Measurements from ENCODE around the gene BRWD1.
"Not testable (repeated sequence)": the region's sequence is repeated elsewhere in the genome, so short reads cannot be mapped to it uniquely, and the experiment has no call there.

The BRWD1 gene

GRCh38 chr21:39173716-39174680 lies 139.4 kb downstream of the BRWD1 start:
- peaks cover 59% of the 10 kb centered on the region for H3K36me3 ChIP-seq (ENCODE audit: control insufficient read depth, insufficient read depth, low read length)
- WGBS, 2 experiments (ENCODE audit: insufficient coverage in 2 of 2), result 100% methylated on average over 1 of the region's 3 CpGs; no CpG with 5 or more reads in 1 of the 2 experiments
- H3K4me3 ChIP-seq (ENCODE audit: extremely low read depth, insufficient read depth, low read length, poor library complexity, severe bottlenecking), result no peak overlapping the region
- no peaks in the 10 kb centered on the region for H3K4me1 ChIP-seq (ENCODE audit: control insufficient read depth, insufficient read depth, low read length, poor library complexity, severe bottlenecking)
- no peaks in the 10 kb centered on the region for H3K9me3 ChIP-seq (ENCODE audit: control insufficient read depth, low read length)
- no peak overlapping the region for H3K27ac ChIP-seq (ENCODE audit: low read depth, low read length, severe bottlenecking)

GRCh38 chr21:39169906-39170305 lies 143.5 kb downstream of the BRWD1 start:
- 100% methylated on average over 4 to 5 of the region's 5 CpGs for WGBS, 2 experiments (ENCODE audit: insufficient coverage in 2 of 2)
- H3K36me3 ChIP-seq (ENCODE audit: control insufficient read depth, insufficient read depth, low read length), result peaks cover 40% of the 10 kb centered on the region
- H3K4me3 ChIP-seq (ENCODE audit: extremely low read depth, insufficient read depth, low read length, poor library complexity, severe bottlenecking), result no peak overlapping the region
- H3K9me3 ChIP-seq (ENCODE audit: control insufficient read depth, low read length), result peaks cover 2% of the 10 kb centered on the region
- H3K4me1 ChIP-seq (ENCODE audit: control insufficient read depth, insufficient read depth, low read length, poor library complexity, severe bottlenecking), result no peaks in the 10 kb centered on the region
- no peak overlapping the region for H3K27ac ChIP-seq (ENCODE audit: low read depth, low read length, severe bottlenecking)

GRCh38 chr21:39168800-39169199 lies 144.6 kb downstream of the BRWD1 start:
- H3K36me3 ChIP-seq (ENCODE audit: control insufficient read depth, insufficient read depth, low read length), result peaks cover 33% of the 10 kb centered on the region
- WGBS, 2 experiments (ENCODE audit: insufficient coverage in 2 of 2), result no CpG with 5 or more reads among the region's 2 CpGs

GRCh38 chr21:39164523-39164922 lies 148.9 kb downstream of the BRWD1 start:
- H3K4me1 ChIP-seq (ENCODE audit: control insufficient read depth, insufficient read depth, low read length, poor library complexity, severe bottlenecking), result no peaks in the 10 kb centered on the region
- H3K4me3 ChIP-seq (ENCODE audit: extremely low read depth, insufficient read depth, low read length, poor library complexity, severe bottlenecking), result no peak overlapping the region
- peaks cover 5% of the 10 kb centered on the region for H3K36me3 ChIP-seq (ENCODE audit: control insufficient read depth, insufficient read depth, low read length)
- H3K27ac ChIP-seq (ENCODE audit: low read depth, low read length, severe bottlenecking), result no peak overlapping the region
- H3K9me3 ChIP-seq (ENCODE audit: control insufficient read depth, low read length), result peaks cover 11% of the 10 kb centered on the region
- 84 to 91% methylated on average over 2 of the region's 2 CpGs for WGBS, 2 experiments (ENCODE audit: insufficient coverage in 2 of 2)

More at GRCh38 chr21:39168800-39169199, 144.6 kb downstream of the BRWD1 start:
- Histone ChIP-seq H3K27ac (ENCODE audit: low read depth, low read length, severe bottlenecking) (no peak overlapping the region), H3K9me3 (ENCODE audit: control insufficient read depth, low read length) (peaks cover 11% of the 10 kb centered on the region), H3K4me1 (ENCODE audit: control insufficient read depth, insufficient read depth, low read length, poor library complexity, severe bottlenecking) (no peaks in the 10 kb centered on the region), H3K4me3 (ENCODE audit: extremely low read depth, insufficient read depth, low read length, poor library complexity, severe bottlenecking) (no peak overlapping the region)

- Histone ChIP-seq H3K9me3 (ENCODE audit: control insufficient read depth, low read length) (peaks cover 11% of the 10 kb centered on the region), H3K4me3 (ENCODE audit: extremely low read depth, insufficient read depth, low read length, poor library complexity, severe bottlenecking) (no peak overlapping the region), H3K4me1 (ENCODE audit: control insufficient read depth, insufficient read depth, low read length, poor library complexity, severe bottlenecking) (no peaks in the 10 kb centered on the region), H3K27ac (ENCODE audit: low read depth, low read length, severe bottlenecking) (no peak overlapping the region), H3K36me3 (ENCODE audit: control insufficient read depth, insufficient read depth, low read length) (no peaks in the 10 kb centered on the region)
- 50 to 75% methylated on average over 1 of the region's 3 CpGs for WGBS, 2 experiments (ENCODE audit: insufficient coverage in 2 of 2)
These were observed 152.4 kb downstream of the BRWD1 start for GRCh38 chr21:39161064-39161463.

GRCh38 chr21:39159342-39160063 lies 153.9 kb downstream of the BRWD1 start:
- Histone ChIP-seq H3K4me1 (ENCODE audit: control insufficient read depth, insufficient read depth, low read length, poor library complexity, severe bottlenecking) (no peaks in the 10 kb centered on the region), H3K9me3 (ENCODE audit: control insufficient read depth, low read length) (peaks cover 5% of the 10 kb centered on the region), H3K36me3 (ENCODE audit: control insufficient read depth, insufficient read depth, low read length) (no peaks in the 10 kb centered on the region), H3K27ac (ENCODE audit: low read depth, low read length, severe bottlenecking) (no peak overlapping the region), H3K4me3 (ENCODE audit: extremely low read depth, insufficient read depth, low read length, poor library complexity, severe bottlenecking) (no peak overlapping the region)
- 98 to 100% methylated on average over 5 to 6 of the region's 7 CpGs for WGBS, 2 experiments (ENCODE audit: insufficient coverage in 2 of 2)

- not testable (repeated sequence) for H3K27ac ChIP-seq (ENCODE audit: low read depth, low read length, severe bottlenecking); H3K9me3 ChIP-seq (ENCODE audit: control insufficient read depth, low read length); H3K4me1 ChIP-seq (ENCODE audit: control insufficient read depth, insufficient read depth, low read length, poor library complexity, severe bottlenecking); H3K36me3 ChIP-seq (ENCODE audit: control insufficient read depth, insufficient read depth, low read length); H3K4me3 ChIP-seq (ENCODE audit: extremely low read depth, insufficient read depth, low read length, poor library complexity, severe bottlenecking)
- 93 to 100% methylated on average over 12 to 17 of the region's 34 CpGs for WGBS, 2 experiments (ENCODE audit: insufficient coverage in 2 of 2)
These were observed 156.2 kb downstream of the BRWD1 start for GRCh38 chr21:39157241-39157640.

GRCh38 chr21:39156024-39156423 lies 157.4 kb downstream of the BRWD1 start:
- Histone ChIP-seq H3K4me3 (ENCODE audit: extremely low read depth, insufficient read depth, low read length, poor library complexity, severe bottlenecking) (no peak overlapping the region), H3K4me1 (ENCODE audit: control insufficient read depth, insufficient read depth, low read length, poor library complexity, severe bottlenecking) (no peaks in the 10 kb centered on the region), H3K9me3 (ENCODE audit: control insufficient read depth, low read length) (no peaks in the 10 kb centered on the region), H3K36me3 (ENCODE audit: control insufficient read depth, insufficient read depth, low read length) (no peaks in the 10 kb centered on the region), H3K27ac (ENCODE audit: low read depth, low read length, severe bottlenecking) (no peak overlapping the region)
- 88 to 92% methylated on average over 6 to 7 of the region's 7 CpGs for WGBS, 2 experiments (ENCODE audit: insufficient coverage in 2 of 2)

- Histone ChIP-seq H3K36me3 (ENCODE audit: control insufficient read depth, insufficient read depth, low read length) (no peaks in the 10 kb centered on the region), H3K4me3 (ENCODE audit: extremely low read depth, insufficient read depth, low read length, poor library complexity, severe bottlenecking) (no peak overlapping the region), H3K27ac (ENCODE audit: low read depth, low read length, severe bottlenecking) (no peak overlapping the region), H3K4me1 (ENCODE audit: control insufficient read depth, insufficient read depth, low read length, poor library complexity, severe bottlenecking) (no peaks in the 10 kb centered on the region), H3K9me3 (ENCODE audit: control insufficient read depth, low read length) (no peaks in the 10 kb centered on the region)
- 100% methylated on average over 2 of the region's 2 CpGs for WGBS, 2 experiments (ENCODE audit: insufficient coverage in 2 of 2)
These were observed 157.9 kb downstream of the BRWD1 start for GRCh38 chr21:39155578-39155977.

- Histone ChIP-seq H3K4me3 (ENCODE audit: extremely low read depth, insufficient read depth, low read length, poor library complexity, severe bottlenecking) (no peak overlapping the region), H3K27ac (ENCODE audit: low read depth, low read length, severe bottlenecking) (no peak overlapping the region), H3K9me3 (ENCODE audit: control insufficient read depth, low read length) (no peaks in the 10 kb centered on the region), H3K36me3 (ENCODE audit: control insufficient read depth, insufficient read depth, low read length) (no peaks in the 10 kb centered on the region), H3K4me1 (ENCODE audit: control insufficient read depth, insufficient read depth, low read length, poor library complexity, severe bottlenecking) (no peaks in the 10 kb centered on the region)
- 56 to 94% methylated on average over 1 to 2 of the region's 2 CpGs for whole genome bisulfite sequencing, 2 experiments (ENCODE audit: insufficient coverage in 2 of 2)
These were observed 159.6 kb downstream of the BRWD1 start for GRCh38 chr21:39153842-39154241.

All from mesodermal cell (in vitro differentiated cells).